GM12891 (cell line): ENCODE measurements around the gene TSPAN16.
A peak's percentile ranks its signal among the peaks of the same experiment; 100 is the strongest.
"Not testable (repeated sequence)": the region's sequence is repeated elsewhere in the genome, so short reads cannot be mapped to it uniquely, and the experiment has no call there.

ENCODE experiments used
- DNase-seq: peaks from one replicate; pipeline ENCODE4 v3.0.0; 2011; ENCODE audit warnings: low spot score; ENCODE audit not compliant: insufficient read length
- FAIRE-seq: peaks from 2 replicates; lab custom pipeline; 2011; peaks lifted over from hg19 to GRCh38; lab: Jason Lieb, UNC
- PAX5 ChIP-seq: IDR thresholded peaks from 2 replicates; pipeline ENCODE4 v1.6.1; 2011; ENCODE audit warnings: low read length, moderate library complexity, mild to moderate bottlenecking; ENCODE audit not compliant: insufficient read depth, severe bottlenecking
- POLR2A ChIP-seq: IDR thresholded peaks from 2 replicates; pipeline ENCODE4 v1.6.1; 2011; ENCODE audit warnings: low read depth, low read length, control low read depth
- POLR2AphosphoS5 ChIP-seq: IDR thresholded peaks from 2 replicates; pipeline ENCODE4 v1.6.1; 2011; ENCODE audit warnings: low read depth, low read length, control low read depth
- POU2F2 ChIP-seq: IDR thresholded peaks from 2 replicates; pipeline ENCODE4 v1.6.1; 2011; ENCODE audit warnings: low read depth, mild to moderate bottlenecking, control low read depth, low read length, moderate library complexity
- SPI1 ChIP-seq: IDR thresholded peaks from 2 replicates; pipeline ENCODE4 v1.6.1; 2011; ENCODE audit warnings: low read depth, low read length, control low read depth
- TAF1 ChIP-seq: IDR thresholded peaks from 2 replicates; pipeline ENCODE4 v1.6.1; 2011; ENCODE audit warnings: low read depth, low read length, control low read depth

Gene TSPAN16

DNA sequence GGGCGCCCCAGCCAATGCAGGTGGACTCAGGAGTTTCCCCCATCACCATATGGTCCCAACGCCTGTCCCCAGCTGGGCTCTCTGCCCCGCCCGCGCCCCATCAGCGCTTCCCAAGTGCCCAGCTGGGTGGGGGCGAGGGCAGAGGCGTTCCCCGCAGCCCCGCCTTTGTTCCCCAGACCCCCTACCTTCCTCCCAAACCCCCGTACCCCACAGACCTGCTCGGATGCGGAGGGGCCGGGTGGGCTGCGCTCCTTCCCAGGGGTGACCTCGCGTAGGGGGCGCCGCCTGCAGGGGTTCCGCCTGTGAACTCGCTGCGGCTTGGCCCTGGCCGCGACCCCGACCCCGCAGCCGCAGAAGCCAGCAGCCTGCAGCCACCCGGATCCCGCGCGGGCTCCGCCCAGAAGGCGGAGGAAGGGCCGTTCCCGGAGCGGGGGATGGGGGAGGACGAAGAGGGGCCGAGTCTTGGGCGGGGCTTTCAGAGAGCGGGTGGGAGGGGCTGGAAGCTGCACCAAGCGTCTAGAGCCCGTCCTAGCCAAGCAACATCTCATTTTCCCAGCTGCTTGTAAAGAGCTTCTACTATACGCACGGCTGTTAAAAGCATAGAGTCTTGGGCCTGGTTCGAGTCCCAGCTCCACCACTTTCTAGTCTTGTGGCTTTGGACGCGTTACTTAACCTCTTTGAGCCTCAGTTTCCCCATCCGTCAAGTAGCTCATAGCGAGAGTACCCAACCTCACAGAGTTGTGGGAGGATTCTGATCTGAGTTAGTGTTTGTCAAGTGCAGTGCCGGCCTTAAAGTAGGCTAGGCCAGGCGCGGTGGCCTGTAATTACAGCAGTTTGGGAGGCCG lies 43.5 kb downstream of the TSPAN16 start, which contains the start of gene RAB3D:
TSS of gene RAB3D (minus strand) at position 404 of the 845 bp plus-strand sequence. CDS start 2,258 bp downstream, outside the sequence.
- FAIRE-seq, result peak; percentile 94
- TF ChIP-seq POLR2A (no peak), POLR2AphosphoS5 (no peak), SPI1 (no peak), PAX5 (no peak), TAF1 (no peak), POU2F2 (no peak)
- peak; percentile 96 for DNase-seq

DNA sequence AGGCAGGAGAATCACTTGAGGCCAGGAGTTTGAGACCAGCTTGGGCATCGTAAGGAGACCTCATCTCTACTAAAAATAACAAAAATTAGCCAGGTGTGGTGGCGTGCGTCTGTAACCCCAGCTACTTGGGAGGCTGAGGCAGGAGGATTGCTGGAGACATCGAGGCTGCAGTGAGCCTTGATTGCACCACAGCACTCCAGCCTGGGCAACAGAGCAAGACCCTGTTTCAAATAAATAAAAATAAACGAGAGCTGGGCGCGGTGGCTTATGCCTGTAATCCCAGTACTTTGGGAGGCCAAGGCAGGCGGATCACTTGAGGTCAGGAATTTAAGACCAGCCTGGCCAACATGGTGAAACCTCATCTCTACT lies 44.1 kb downstream of the TSPAN16 start:
- DNase-seq, FAIRE-seq: not testable (repeated sequence)

DNA sequence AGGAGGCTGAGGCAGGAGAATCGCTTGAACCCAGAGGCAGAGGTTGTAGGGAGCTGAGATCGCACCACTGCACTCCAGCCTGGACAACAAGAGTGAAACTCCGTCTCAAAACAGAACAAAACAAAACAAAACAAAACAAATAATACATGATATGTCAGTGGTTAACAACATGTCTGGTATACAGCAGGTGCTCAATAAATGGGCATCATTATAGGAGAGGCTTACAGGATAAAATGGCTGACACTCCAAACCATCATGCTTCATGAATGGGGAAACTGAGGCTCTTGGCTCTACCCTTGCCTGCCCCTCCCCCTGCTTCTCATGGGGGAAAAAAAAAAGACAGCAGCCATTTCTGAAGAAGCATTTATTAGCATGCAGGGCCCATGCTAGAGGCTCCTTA lies 46.5 kb downstream of the TSPAN16 start:
- TF ChIP-seq TAF1, result no peak
- no peak for TF ChIP-seq POLR2AphosphoS5
- TF ChIP-seq POLR2A, result no peak
- no peak for TF ChIP-seq PAX5
- TF ChIP-seq POU2F2, result no peak
- TF ChIP-seq SPI1, result no peak
- FAIRE-seq, result no peak
- no peak for DNase-seq

DNA sequence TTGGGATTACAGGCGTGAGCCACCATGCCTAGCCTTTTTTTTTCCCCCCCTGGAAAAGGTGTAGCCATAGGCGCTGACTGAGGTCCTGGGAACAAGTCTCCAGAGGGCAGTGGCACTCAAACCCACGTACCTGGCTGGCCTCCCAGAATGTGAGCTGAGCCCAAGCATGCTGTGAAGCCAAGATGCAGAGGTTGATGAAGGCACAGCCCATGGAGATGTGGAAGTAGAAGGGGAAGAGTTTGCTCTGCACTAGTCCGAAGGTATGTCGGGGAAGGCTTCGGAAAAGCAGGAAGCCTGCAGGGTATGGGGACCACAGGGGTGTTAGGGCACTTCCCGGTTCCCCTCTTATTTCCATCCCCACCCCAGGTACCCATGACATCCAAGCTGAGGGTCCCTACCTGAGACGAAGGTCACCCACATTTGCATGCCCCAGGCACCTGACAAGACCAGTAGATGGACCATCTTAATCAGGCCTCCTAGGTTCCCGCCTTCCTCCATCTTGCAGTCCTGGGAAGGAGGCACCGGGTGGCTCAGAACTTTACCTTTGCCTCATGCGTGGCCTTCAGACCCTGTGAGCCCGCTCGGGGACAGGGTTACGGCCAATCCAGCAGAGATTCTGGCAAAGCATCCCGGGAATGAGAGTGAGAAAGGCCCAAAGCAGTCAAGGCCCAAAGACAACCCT lies 49.3 kb downstream of the TSPAN16 start:
- DNase-seq (no peak), FAIRE-seq (peak; percentile 72)
- TF ChIP-seq SPI1, result no peak
- no peak for TF ChIP-seq POLR2AphosphoS5
- TF ChIP-seq POU2F2, result no peak
- TF ChIP-seq TAF1, result no peak
- no peak for TF ChIP-seq PAX5
- no peak for TF ChIP-seq POLR2A

DNA sequence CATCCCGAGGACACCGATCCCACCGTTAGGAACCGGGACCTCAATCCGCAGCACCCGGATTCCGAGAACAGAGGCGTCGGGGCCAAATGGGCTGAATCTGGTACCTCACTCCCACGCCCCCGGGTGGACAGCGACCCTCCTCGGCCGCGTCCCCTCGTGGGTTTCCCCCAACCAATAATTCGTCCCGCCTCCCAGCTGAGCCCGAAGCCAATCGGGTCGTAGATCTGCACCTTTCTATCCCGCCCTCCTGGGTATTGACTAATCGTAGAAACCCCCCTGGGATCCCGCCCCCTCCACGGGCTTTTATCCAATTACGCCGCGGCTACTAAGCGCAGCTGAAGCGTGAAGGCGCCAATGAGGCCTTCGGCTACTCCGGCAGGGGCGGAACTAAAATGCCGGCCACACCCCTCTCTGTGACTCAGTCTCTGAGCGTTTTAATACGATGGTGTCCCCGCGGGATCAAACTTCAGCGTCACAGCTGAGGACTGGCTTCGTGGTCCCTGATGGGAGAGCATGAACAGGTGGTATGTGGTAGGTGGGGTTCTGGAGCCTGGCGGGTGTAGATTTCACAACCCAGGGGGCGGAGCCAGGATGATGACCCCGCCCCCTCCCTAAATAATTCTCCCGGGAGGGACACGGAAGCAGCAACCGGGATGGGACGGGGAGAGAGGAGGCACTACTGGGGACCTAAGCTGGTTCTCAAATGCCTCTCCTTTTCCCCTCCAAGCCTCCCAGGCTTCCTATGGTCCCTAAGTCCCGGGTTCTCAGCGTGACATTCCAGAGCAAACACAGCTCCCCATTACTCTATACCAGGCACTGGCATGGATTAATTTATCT lies 50.4 kb downstream of the TSPAN16 start, which contains the start of the genes CCDC159 and TMEM205:
TSS of gene CCDC159 (plus strand) at position 416 of the 837 bp plus-strand sequence. CDS start at position 504, 88 bp downstream.
TSS of gene TMEM205 (minus strand) at position 165 of the 837 bp plus-strand sequence. CDS start 649 bp downstream, outside the sequence.
- DNase-seq (peak; percentile 93), FAIRE-seq (peak; percentile 97)
- TF ChIP-seq POLR2A (peak; percentile 49; the same call in 1 of the 2 replicates), POU2F2 (peak; percentile 17; the same call in 1 of the 2 replicates), PAX5 (peak; percentile 89), POLR2AphosphoS5 (peak; percentile 54; the same call in 1 of the 2 replicates), TAF1 (no peak), SPI1 (peak; percentile 34)

DNA sequence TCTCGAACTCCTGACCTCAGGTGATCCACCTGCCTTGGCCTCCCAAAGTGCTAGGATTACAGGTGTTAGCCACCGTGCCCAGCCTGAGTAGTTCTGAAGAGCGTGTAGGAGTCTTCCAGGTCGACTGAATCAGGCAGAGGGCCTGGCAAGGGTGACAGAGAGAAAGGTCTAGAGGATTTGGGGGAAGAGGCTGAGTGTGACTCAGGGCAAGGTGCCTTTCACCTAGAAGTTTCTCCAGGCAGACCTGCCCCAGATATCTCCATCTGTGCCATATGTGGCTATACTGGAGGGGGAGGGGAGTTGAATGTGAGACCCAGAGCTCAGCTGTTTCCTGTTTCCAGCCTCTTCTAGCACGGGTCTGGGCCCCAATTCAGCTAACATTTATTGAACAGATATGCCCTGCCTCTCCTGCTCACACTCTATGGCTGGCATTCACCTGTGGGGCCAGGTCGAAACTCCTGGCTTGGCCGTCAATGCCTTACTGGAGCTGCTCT lies 51.6 kb downstream of the TSPAN16 start:
- no peak for TF ChIP-seq POLR2A
- TF ChIP-seq SPI1, result no peak
- TF ChIP-seq TAF1, result no peak
- TF ChIP-seq POLR2AphosphoS5, result no peak
- no peak for TF ChIP-seq PAX5
- TF ChIP-seq POU2F2, result no peak
- no peak for DNase-seq

DNA sequence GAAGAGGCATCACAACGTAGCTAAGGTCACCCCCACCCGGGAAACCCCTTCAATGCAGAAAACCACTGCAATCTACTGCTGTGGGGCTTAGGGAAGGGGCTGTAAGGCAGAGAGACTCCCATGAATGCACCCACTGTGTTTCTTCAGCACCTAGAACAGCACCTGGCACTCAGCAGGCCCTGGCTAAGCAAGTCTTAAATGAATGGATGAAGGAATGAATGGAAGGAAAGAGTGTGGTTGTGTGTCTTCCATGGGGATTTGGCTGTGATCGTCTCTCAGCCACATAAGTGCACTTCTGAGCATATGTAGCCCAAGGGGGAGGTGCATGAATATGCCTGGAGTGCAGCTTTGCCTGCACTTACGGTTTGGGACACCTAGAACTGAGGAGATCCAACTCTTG lies 53.2 kb downstream of the TSPAN16 start:
- FAIRE-seq, result no peak
- TF ChIP-seq SPI1, result no peak

More for the DNA sequence above, 51.6 kb downstream of the TSPAN16 start:
- FAIRE-seq, result no peak

DNA sequence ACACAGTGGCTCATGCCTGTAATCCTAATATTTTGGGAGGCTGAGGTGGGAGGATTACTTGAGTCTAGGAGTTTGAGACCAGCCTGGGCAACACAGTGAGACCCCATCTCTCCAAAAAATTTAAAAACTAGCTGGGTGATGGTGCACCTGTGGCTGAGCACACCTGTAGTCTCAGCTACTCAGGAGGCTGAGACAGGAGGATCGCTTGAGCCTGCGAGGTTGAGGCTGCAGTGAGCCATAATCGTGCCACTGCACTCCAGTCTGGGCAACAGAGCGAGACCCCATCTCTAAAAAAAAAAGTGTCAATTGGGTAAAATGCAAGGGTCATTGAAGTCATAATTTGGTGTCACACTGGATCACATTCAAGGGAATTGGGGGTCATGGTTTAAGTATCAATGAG lies 58.1 kb downstream of the TSPAN16 start:
- not testable (repeated sequence) for FAIRE-seq

More for the DNA sequence above, 53.2 kb downstream of the TSPAN16 start:
- DNase-seq, result no peak

DNA sequence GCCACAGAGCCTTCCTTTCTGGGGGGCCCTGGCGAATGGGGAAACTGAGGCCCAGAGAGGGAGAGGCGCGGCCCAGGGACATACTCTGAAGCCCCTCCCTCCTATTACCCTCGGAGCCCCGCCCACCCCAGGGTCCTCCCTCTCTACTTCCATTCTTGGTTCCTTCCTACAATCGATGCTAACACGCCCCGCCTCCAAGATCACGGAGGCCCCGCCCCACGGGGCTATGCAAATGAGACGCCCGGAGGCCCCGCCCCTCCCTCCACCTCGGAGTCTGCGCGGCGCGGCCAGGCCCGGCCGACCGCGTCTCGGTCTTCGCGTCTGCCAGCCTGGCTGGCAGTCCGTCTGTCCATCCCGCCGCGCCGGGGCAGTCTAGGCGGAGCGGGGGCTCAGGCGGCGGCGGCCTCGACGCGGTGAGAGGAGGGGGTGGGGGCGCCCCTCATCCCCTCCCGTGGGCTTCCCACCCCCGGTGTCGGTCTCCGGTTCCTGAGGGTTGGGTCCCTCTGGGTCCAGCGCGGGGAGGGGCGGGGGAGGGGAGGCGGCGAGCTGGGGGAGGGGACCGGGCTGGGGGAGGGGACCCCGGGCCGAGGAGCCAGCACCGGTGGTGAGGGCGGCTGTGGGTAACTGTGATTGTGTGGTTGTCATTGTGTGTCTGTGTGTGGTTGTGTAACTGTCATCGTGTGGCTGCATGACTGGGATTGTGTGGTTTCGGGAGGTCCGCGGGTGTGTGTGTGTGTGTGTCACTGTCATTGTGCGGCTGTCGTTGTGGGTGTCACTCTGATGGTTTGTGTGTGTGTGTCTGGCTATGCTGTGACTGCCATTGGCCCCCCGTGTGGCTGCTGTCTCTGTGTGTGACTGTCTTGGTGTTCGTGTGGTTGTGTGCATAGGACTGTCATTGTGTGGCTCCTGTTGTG lies 59.5 kb downstream of the TSPAN16 start, which contains the start of gene PLPPR2:
TSS of gene PLPPR2 (plus strand) at position 273 of the 914 bp plus-strand sequence. CDS start 2,242 bp downstream, outside the sequence.
- FAIRE-seq (peak; percentile 86), DNase-seq (peak; percentile 66)
- no peak for TF ChIP-seq POLR2AphosphoS5
- peak; percentile 49; the same call in 1 of the 2 replicates for TF ChIP-seq POU2F2

More for the DNA sequence above, 58.1 kb downstream of the TSPAN16 start:
- not testable (repeated sequence) for DNase-seq
